Vagina (tissue), 2 donors: Measurements from ENCODE around the gene ANKRD63. TPM values are rescaled to one million over a fixed set of nuclear protein-coding genes. Genes with fewer than 3 reads are reported as not detected.
A peak's percentile ranks its signal among the peaks of the same experiment; 100 is the strongest.

Source experiments
- DNase-seq, 2 donors: peaks; one replicate each; pipeline ENCODE4 v3.0.0-alpha.2; 2017; ENCODE audit errors: extremely low spot score in 2 of 2
- H3K27ac ChIP-seq: fragments of 200-600 bp; sonication (generic); one replicate; pipeline ENCODE4 v1.5.1; 2019
- H3K27me3 ChIP-seq: fragments of 200-600 bp; sonication (generic); one replicate; pipeline ENCODE4 v1.5.1; 2019
- H3K36me3 ChIP-seq, 2 donors: fragments of 200-600 bp; sonication (generic); one replicate each; pipeline ENCODE4 v1.5.1; 2017 to 2019
- H3K4me1 ChIP-seq: fragments of 200-600 bp; sonication (generic); one replicate; pipeline ENCODE4 v1.5.1; 2019
- H3K4me3 ChIP-seq, 2 donors: fragments of 200-600 bp; sonication (generic); 1 replicate in 1 of 2; 2 replicates in 1 of 2; pipeline ENCODE4 v1.5.1; 2016 to 2019
- H3K9me3 ChIP-seq: fragments of 200-600 bp; sonication (generic); one replicate; pipeline ENCODE4 v1.5.1; 2019
- POLR2A ChIP-seq, 2 donors: fragments of 450-650 bp; IDR thresholded peaks; one replicate each; pipeline ENCODE4 v1.6.1; 2017; ENCODE audit warnings: antibody characterized with exemption in 2 of 2, mild to moderate bottlenecking in 2 of 2, moderate library complexity in 2 of 2
- POLR2AphosphoS5 ChIP-seq, 2 donors: sonication (generic); formaldehyde crosslinking; IDR thresholded peaks; one replicate each; pipeline ENCODE4 v1.9.0; 2017; ENCODE audit warnings: antibody characterized with exemption in 2 of 2, mild to moderate bottlenecking in 2 of 2, low read depth in 1 of 2; ENCODE audit not compliant: insufficient read depth in 1 of 2
- intact Hi-C: fragments of 100-400 bp; cut with DNase I; formaldehyde crosslinking; loops from one replicate; pipeline ENCODE4 v1.15.1; 2023
- total RNA-seq: library from RNA; depleted of rRNA; stranded (reverse); fragments of >200 nt; gene quantifications from one replicate; pipeline ENCODE4 v1.2.3, GENCODE V29; 2016
- TF ChIP-seq, protein P1 (sequence below), 3 experiments: fragments of 450-650 bp in 2 of 3; fragments of 200-600 bp in 1 of 3; sonication (generic) in 1 of 3; IDR thresholded peaks; one replicate each; pipeline ENCODE4 v1.5.1; 2017 to 2019; ENCODE audit warnings: antibody characterized with exemption in 3 of 3, mild to moderate bottlenecking in 2 of 3, moderate library complexity in 2 of 3

Gene ANKRD63
- total RNA-seq, 1 donor from 2014 or later: not detected

DNA sequence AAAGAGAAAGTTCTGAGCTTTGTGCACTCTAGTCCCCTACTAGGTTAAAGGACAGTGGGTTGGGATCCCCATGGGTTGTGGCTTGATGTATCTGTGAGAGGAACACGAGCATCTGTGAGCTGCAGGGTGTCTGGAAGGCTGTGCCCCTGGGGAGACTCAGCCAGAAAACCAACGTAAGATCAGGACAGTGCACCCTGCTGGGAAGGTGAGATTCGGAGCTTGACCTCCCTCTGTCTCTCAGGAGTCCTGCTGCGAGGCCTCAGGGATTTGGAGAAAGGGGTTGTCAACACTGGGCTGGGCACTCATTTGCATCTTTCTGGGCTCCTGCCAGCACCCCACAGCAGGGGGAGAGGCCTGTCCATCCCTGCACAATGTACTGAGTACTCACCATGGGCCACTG lies 15.2 kb downstream of the ANKRD63 start:
- TF ChIP-seq POLR2A (IDR thresholded peaks at IDR 0.05) (no peak), POLR2AphosphoS5 (IDR thresholded peaks at IDR 0.05; ENCODE audit: insufficient read depth in 1 of 2, low read depth in 1 of 2) (no peak)
- TF ChIP-seq, protein P1, sequence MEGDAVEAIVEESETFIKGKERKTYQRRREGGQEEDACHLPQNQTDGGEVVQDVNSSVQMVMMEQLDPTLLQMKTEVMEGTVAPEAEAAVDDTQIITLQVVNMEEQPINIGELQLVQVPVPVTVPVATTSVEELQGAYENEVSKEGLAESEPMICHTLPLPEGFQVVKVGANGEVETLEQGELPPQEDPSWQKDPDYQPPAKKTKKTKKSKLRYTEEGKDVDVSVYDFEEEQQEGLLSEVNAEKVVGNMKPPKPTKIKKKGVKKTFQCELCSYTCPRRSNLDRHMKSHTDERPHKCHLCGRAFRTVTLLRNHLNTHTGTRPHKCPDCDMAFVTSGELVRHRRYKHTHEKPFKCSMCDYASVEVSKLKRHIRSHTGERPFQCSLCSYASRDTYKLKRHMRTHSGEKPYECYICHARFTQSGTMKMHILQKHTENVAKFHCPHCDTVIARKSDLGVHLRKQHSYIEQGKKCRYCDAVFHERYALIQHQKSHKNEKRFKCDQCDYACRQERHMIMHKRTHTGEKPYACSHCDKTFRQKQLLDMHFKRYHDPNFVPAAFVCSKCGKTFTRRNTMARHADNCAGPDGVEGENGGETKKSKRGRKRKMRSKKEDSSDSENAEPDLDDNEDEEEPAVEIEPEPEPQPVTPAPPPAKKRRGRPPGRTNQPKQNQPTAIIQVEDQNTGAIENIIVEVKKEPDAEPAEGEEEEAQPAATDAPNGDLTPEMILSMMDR (IDR thresholded peaks at IDR 0.05): no peak
- peak overlapping the region; percentile 87 for H3K27ac ChIP-seq
- no peaks in the 10 kb centered on the region for H3K27me3 ChIP-seq
- no peak overlapping the region for H3K4me3 ChIP-seq
- H3K9me3 ChIP-seq: no peaks in the 10 kb centered on the region
- H3K36me3 ChIP-seq: no peaks in the 10 kb centered on the region
- DNase-seq: no peak
- intact Hi-C loops: no loop called here
- H3K4me1 ChIP-seq: peaks cover 41% of the 10 kb centered on the region

DNA sequence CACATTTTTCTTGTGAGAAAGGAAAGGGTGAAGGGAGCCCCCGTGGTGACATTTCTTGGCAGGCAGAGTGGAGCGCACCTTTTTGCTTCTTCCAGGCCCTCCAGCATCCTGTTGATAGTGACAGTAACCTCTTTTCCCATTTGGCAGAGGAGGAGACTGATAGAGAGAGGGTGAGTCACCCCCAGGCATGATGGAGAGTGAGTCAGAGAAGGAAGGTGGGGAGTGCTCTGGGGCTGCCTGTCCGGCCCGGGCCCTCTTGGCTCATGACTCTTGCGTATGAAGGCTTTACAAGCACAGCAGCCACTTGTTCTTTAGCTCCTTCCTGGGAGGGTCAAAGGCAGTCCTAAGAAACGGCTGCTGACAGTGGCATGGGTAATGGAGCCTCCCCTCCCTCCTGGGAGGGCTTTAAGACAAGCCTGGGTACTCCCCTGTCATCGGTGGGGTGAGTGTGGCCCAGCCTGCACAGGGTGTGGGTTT lies 16.0 kb downstream of the ANKRD63 start:
- Histone ChIP-seq H3K4me3 (no peak overlapping the region), H3K4me1 (peaks cover 44% of the 10 kb centered on the region), H3K9me3 (no peaks in the 10 kb centered on the region), H3K27ac (peak overlapping the region; percentile 87), H3K27me3 (no peaks in the 10 kb centered on the region), H3K36me3 (no peaks in the 10 kb centered on the region)
- TF ChIP-seq, protein P1 (IDR thresholded peaks at IDR 0.05): no peak
- TF ChIP-seq POLR2A (IDR thresholded peaks at IDR 0.05) (no peak), POLR2AphosphoS5 (IDR thresholded peaks at IDR 0.05; ENCODE audit: insufficient read depth in 1 of 2, low read depth in 1 of 2) (peak; percentile 75 to 97)
- DNase-seq: peak in 1 of 2 donors; percentile 97
- intact Hi-C loops: no loop called here

DNA sequence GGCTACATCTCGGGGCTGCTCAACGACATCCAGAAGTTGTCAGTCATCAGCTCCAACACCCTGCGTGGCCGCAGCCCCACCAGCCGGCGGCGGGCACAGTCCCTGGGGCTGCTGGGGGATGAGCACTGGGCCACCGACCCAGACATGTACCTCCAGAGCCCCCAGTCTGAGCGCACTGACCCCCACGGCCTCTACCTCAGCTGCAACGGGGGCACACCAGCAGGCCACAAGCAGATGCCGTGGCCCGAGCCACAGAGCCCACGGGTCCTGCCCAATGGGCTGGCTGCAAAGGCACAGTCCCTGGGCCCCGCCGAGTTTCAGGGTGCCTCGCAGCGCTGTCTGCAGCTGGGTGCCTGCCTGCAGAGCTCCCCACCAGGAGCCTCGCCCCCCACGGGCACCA lies 17.0 kb downstream of the ANKRD63 start:
- intact Hi-C loops: no loop called here
- H3K4me3 ChIP-seq: no peak overlapping the region
- no peak for DNase-seq
- H3K9me3 ChIP-seq: no peaks in the 10 kb centered on the region
- H3K27me3 ChIP-seq: no peaks in the 10 kb centered on the region
- peak overlapping the region; percentile 87 for H3K27ac ChIP-seq
- TF ChIP-seq, protein P1 (IDR thresholded peaks at IDR 0.05): no peak
- no peak for TF ChIP-seq POLR2AphosphoS5 (IDR thresholded peaks at IDR 0.05; ENCODE audit: insufficient read depth in 1 of 2, low read depth in 1 of 2)
- TF ChIP-seq POLR2A (IDR thresholded peaks at IDR 0.05): no peak
- peaks cover 44% of the 10 kb centered on the region for H3K4me1 ChIP-seq
- H3K36me3 ChIP-seq: no peaks in the 10 kb centered on the region

DNA sequence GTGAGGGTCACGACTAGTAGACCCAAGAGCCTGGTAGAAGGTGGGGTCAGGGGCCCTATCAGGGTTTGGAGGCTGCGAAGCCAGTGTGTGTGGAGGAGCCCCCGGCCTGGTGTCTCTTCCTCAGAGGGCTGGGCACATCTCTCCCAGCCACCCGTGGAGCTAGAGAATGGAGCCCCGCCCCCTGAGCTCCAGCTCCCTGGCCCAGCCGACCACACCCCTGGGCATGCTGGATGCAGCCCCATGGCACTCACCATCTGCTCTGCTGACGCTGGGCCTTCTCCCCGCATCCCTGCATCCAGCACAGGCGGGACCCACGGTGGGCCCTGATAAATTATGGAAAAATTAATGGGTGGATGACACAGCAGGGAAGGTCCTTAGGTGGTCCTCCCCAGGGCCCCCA lies 17.5 kb downstream of the ANKRD63 start:
- DNase-seq: no peak
- Histone ChIP-seq H3K27me3 (no peaks in the 10 kb centered on the region), H3K9me3 (no peaks in the 10 kb centered on the region), H3K4me1 (peaks cover 44% of the 10 kb centered on the region), H3K27ac (peak overlapping the region; percentile 87), H3K36me3 (no peaks in the 10 kb centered on the region), H3K4me3 (no peak overlapping the region)
- intact Hi-C loops: no loop called here
- TF ChIP-seq, protein P1 (IDR thresholded peaks at IDR 0.05): no peak
- TF ChIP-seq POLR2AphosphoS5 (IDR thresholded peaks at IDR 0.05; ENCODE audit: insufficient read depth in 1 of 2, low read depth in 1 of 2): no peak
- TF ChIP-seq POLR2A (IDR thresholded peaks at IDR 0.05): no peak

GRCh38 chr15:40264321-40265153 lies 18.3 kb downstream of the ANKRD63 start:
- intact Hi-C loops: no loop called here

More at GRCh38 chr15:40264321-40265153, 18.3 kb downstream of the ANKRD63 start:
- Histone ChIP-seq H3K9me3 (no peaks in the 10 kb centered on the region), H3K4me1 (peaks cover 44% of the 10 kb centered on the region), H3K27me3 (no peaks in the 10 kb centered on the region), H3K4me3 (no peak overlapping the region), H3K36me3 (no peaks in the 10 kb centered on the region), H3K27ac (peak overlapping the region; percentile 87)
- no peak for TF ChIP-seq POLR2A (IDR thresholded peaks at IDR 0.05)
- no peak for TF ChIP-seq POLR2AphosphoS5 (IDR thresholded peaks at IDR 0.05; ENCODE audit: insufficient read depth in 1 of 2, low read depth in 1 of 2)
- TF ChIP-seq, protein P1 (IDR thresholded peaks at IDR 0.05): no peak
- no peak for DNase-seq
